SK-N-SH treated with all-trans-retinoic acid at 6 μM for 48 hours (cell line): ENCODE data around the gene RAB41.

Experiments used
- CREB5 ChIP-seq: fragments of 250-450 bp; sonication (Bioruptor Pico); IDR thresholded peaks from 2 replicates; pipeline ENCODE4 v1.5.1; 2020; ENCODE audit warnings: low read depth, mild to moderate bottlenecking, moderate library complexity
- CSDC2 ChIP-seq: fragments of 250-450 bp; sonication (Bioruptor Pico); IDR thresholded peaks from 2 replicates; pipeline ENCODE4 v1.5.0; 2020; ENCODE audit warnings: mild to moderate bottlenecking, moderate library complexity
- CSRNP3 ChIP-seq: fragments of 250-450 bp; sonication (Bioruptor Pico); IDR thresholded peaks from 2 replicates; pipeline ENCODE4 v1.5.1; 2021; ENCODE audit warnings: mild to moderate bottlenecking, moderate library complexity
- GLIS3 ChIP-seq: fragments of 250-450 bp; sonication (Bioruptor Pico); IDR thresholded peaks from 2 replicates; pipeline ENCODE4 v1.5.0; 2020; ENCODE audit warnings: mild to moderate bottlenecking, moderate library complexity
- ISL1 ChIP-seq: fragments of 250-450 bp; sonication (Bioruptor Pico); IDR thresholded peaks from 2 replicates; pipeline ENCODE4 v2.1.2; 2022; ENCODE audit warnings: mild to moderate bottlenecking, moderate library complexity
- PATZ1 ChIP-seq: fragments of 250-450 bp; sonication (Bioruptor Pico); IDR thresholded peaks from 2 replicates; pipeline ENCODE4 v1.8.0; 2020; ENCODE audit warnings: mild to moderate bottlenecking, moderate library complexity, borderline replicate concordance
- TCF4 ChIP-seq: fragments of 250-450 bp; sonication (Bioruptor Pico); IDR thresholded peaks from 2 replicates; pipeline ENCODE4 v1.8.0; 2021; ENCODE audit warnings: mild to moderate bottlenecking, moderate library complexity, borderline replicate concordance
- TOX ChIP-seq: fragments of 250-450 bp; sonication (Bioruptor Pico); IDR thresholded peaks from 2 replicates; pipeline ENCODE4 v1.8.0; 2021; ENCODE audit warnings: mild to moderate bottlenecking, moderate library complexity, borderline replicate concordance
- ZNF565 ChIP-seq: fragments of 450-650 bp; formaldehyde crosslinking; conservative IDR thresholded peaks from 2 replicates; pipeline ENCODE4 v1.5.0; 2020; ENCODE audit warnings: low read depth, mild to moderate bottlenecking, moderate library complexity
- ZNF8 ChIP-seq: fragments of 450-650 bp; formaldehyde crosslinking; IDR thresholded peaks from 2 replicates; pipeline ENCODE4 v1.5.0; 2020; ENCODE audit warnings: mild to moderate bottlenecking, moderate library complexity

- no peak for TF ChIP-seq PATZ1
- no peak for TF ChIP-seq CREB5
- no peak for TF ChIP-seq TOX (CRISPR knock-in tag)
- no peak for TF ChIP-seq CSDC2
- TF ChIP-seq CSRNP3 (CRISPR knock-in tag) = no peak
- no peak for TF ChIP-seq ISL1
- TF ChIP-seq ZNF8 = no peak
- no peak for TF ChIP-seq ZNF565 (CRISPR knock-in tag)
- TF ChIP-seq TCF4 (CRISPR knock-in tag) = no peak
- no peak for TF ChIP-seq GLIS3 (CRISPR knock-in tag)
Observed at GRCh38 chrX:70332600-70332999, 50.6 kb downstream of the RAB41 start.
